Parathyroid adenoma (tissue), 2 donors: ENCODE measurements around the gene CSMD2.

ENCODE experiments used
- H2AFZ ChIP-seq: fragments of 300-600 bp; sonication (generic); one replicate; pipeline ENCODE4 v1.7.0; 2017; ENCODE audit warnings: antibody characterized with exemption, mild to moderate bottlenecking
- H3K27ac ChIP-seq: fragments of 300-600 bp; sonication (generic); one replicate; pipeline ENCODE4 v1.7.0; 2017
- H3K27me3 ChIP-seq: fragments of 300-600 bp; sonication (generic); one replicate; pipeline ENCODE4 v1.7.0; 2017; ENCODE audit warnings: low read length; ENCODE audit not compliant: control insufficient read depth, insufficient read depth
- H3K36me3 ChIP-seq: fragments of 300-600 bp; sonication (generic); one replicate; pipeline ENCODE4 v1.7.0; 2017; ENCODE audit warnings: low read length; ENCODE audit not compliant: control insufficient read depth, insufficient read depth
- H3K4me1 ChIP-seq: fragments of 300-600 bp; sonication (generic); one replicate; pipeline ENCODE4 v1.7.0; 2017; ENCODE audit warnings: control low read depth
- H3K4me2 ChIP-seq: fragments of 300-600 bp; sonication (generic); one replicate; pipeline ENCODE4 v1.7.0; 2017; ENCODE audit warnings: low read length
- H3K4me3 ChIP-seq: fragments of 300-600 bp; sonication (generic); one replicate; pipeline ENCODE4 v1.7.0; 2017; ENCODE audit warnings: low read depth, low read length
- H3K79me2 ChIP-seq: fragments of 300-600 bp; sonication (generic); one replicate; pipeline ENCODE4 v1.7.0; 2017; ENCODE audit warnings: control low read depth
- H3K9ac ChIP-seq: fragments of 300-600 bp; sonication (generic); one replicate; pipeline ENCODE4 v1.7.0; 2017; ENCODE audit warnings: mild to moderate bottlenecking
- H3K9me3 ChIP-seq: fragments of 300-600 bp; sonication (generic); one replicate; pipeline ENCODE4 v1.7.0; 2017; ENCODE audit warnings: low read length; ENCODE audit not compliant: control insufficient read depth
- CTCF ChIP-seq: fragments of 300-600 bp; sonication (generic); IDR thresholded peaks from one replicate; pipeline ENCODE4 v1.7.0; 2017; ENCODE audit warnings: antibody characterized with exemption, mild to moderate bottlenecking
- donor health status: primary hyperparathyroidism.

Gene CSMD2

GRCh38 chr1:33703464-33703863 lies 461.6 kb downstream of the CSMD2 start:
- Histone ChIP-seq H3K9me3 (no peaks in the 10 kb centered on the region), H3K79me2 (no peaks in the 10 kb centered on the region), H3K27ac (no peak overlapping the region), H2AFZ (no peak overlapping the region), H3K4me1 (no peaks in the 10 kb centered on the region), H3K4me2 (no peak overlapping the region), H3K4me3 (no peak overlapping the region), H3K36me3 (no peaks in the 10 kb centered on the region), H3K27me3 (no peaks in the 10 kb centered on the region), H3K9ac (no peak overlapping the region)
- TF ChIP-seq CTCF: no peak

GRCh38 chr1:33698361-33699035 lies 466.5 kb downstream of the CSMD2 start:
- H3K4me2 ChIP-seq: no peak overlapping the region
- H3K4me3 ChIP-seq: no peak overlapping the region
- H3K79me2 ChIP-seq: no peaks in the 10 kb centered on the region
- no peaks in the 10 kb centered on the region for H3K9me3 ChIP-seq
- H2AFZ ChIP-seq: no peak overlapping the region
- H3K27ac ChIP-seq: no peak overlapping the region
- TF ChIP-seq CTCF: no peak
- no peaks in the 10 kb centered on the region for H3K36me3 ChIP-seq
- no peaks in the 10 kb centered on the region for H3K27me3 ChIP-seq
- no peak overlapping the region for H3K9ac ChIP-seq
- H3K4me1 ChIP-seq: no peaks in the 10 kb centered on the region

GRCh38 chr1:33697816-33698215 lies 467.2 kb downstream of the CSMD2 start:
- Histone ChIP-seq H2AFZ (no peak overlapping the region), H3K36me3 (no peaks in the 10 kb centered on the region), H3K9me3 (no peaks in the 10 kb centered on the region), H3K4me2 (no peak overlapping the region), H3K4me1 (no peaks in the 10 kb centered on the region), H3K27ac (no peak overlapping the region), H3K4me3 (no peak overlapping the region), H3K9ac (no peak overlapping the region), H3K27me3 (no peaks in the 10 kb centered on the region), H3K79me2 (no peaks in the 10 kb centered on the region)
- TF ChIP-seq CTCF: no peak

DNA sequence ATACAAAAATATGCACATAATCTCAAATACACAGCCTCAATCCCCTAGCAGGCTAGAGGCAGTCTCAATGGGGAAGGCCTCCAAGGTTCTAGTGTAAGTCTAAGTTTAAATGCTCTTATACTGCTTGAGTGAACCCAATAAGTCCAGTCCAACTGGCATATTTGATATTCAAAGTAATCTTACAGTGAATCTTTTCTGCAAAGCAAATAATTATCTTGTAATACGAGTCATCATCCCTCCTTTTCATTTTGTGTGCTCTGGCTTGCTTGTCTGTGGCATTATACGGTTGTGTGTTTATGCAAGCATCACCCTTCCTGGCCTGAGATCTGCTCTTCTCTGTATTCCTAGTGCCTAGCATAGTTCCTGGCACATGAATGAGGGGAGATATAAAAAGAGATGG lies 468.1 kb downstream of the CSMD2 start:
- no peak overlapping the region for H3K9ac ChIP-seq
- no peaks in the 10 kb centered on the region for H3K27me3 ChIP-seq
- H3K79me2 ChIP-seq: no peaks in the 10 kb centered on the region
- no peak overlapping the region for H3K4me3 ChIP-seq
- no peaks in the 10 kb centered on the region for H3K4me1 ChIP-seq
- H3K4me2 ChIP-seq: no peak overlapping the region
- H3K27ac ChIP-seq: no peak overlapping the region
- no peak for TF ChIP-seq CTCF
- H3K36me3 ChIP-seq: no peaks in the 10 kb centered on the region
- H3K9me3 ChIP-seq: no peaks in the 10 kb centered on the region
- no peak overlapping the region for H2AFZ ChIP-seq

DNA sequence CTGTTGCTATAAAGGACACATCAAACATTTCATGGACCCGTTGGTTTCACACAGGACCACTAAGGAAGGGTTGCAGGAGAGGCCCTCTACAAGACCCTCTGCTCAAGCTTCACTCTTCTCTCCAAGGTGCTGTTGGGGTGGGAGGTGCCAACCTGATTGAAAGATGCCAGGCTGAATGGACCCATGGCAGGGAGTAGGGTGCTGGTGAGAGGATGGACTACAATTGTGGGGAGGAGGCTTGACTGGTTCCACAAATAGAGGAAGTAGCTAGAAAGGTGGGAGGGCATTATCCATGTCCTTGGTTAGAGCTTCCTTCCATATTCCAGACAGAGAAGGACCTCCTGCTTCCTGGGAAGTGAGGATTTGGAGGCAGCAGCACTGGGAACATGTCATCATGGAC lies 468.7 kb downstream of the CSMD2 start:
- Histone ChIP-seq H3K36me3 (no peaks in the 10 kb centered on the region), H3K79me2 (no peaks in the 10 kb centered on the region)

More for the DNA sequence above, 468.7 kb downstream of the CSMD2 start:
- Histone ChIP-seq H2AFZ (no peak overlapping the region), H3K27ac (no peak overlapping the region), H3K9me3 (no peaks in the 10 kb centered on the region), H3K27me3 (no peaks in the 10 kb centered on the region), H3K9ac (no peak overlapping the region), H3K4me1 (no peaks in the 10 kb centered on the region), H3K4me2 (no peak overlapping the region), H3K4me3 (no peak overlapping the region)
- no peak for TF ChIP-seq CTCF
